Body of pancreas (tissue), 4 donors: ENCODE results near the gene CLVS2.

Experiments
- POLR2A ChIP-seq, 3 donors: fragments of 450-650 bp; IDR thresholded peaks; one replicate each; pipeline ENCODE4 v1.6.1; 2016; ENCODE audit warnings: antibody characterized with exemption in 3 of 3, mild to moderate bottlenecking in 2 of 3
- TF ChIP-seq, protein P1 (sequence below), 7 experiments: fragments of 450-650 bp in 4 of 7; fragments of 200-600 bp in 3 of 7; sonication (generic) in 3 of 7; IDR thresholded peaks; one replicate each; pipeline ENCODE4 v1.5.1; 2016 to 2019; ENCODE audit warnings: antibody characterized with exemption in 7 of 7

DNA sequence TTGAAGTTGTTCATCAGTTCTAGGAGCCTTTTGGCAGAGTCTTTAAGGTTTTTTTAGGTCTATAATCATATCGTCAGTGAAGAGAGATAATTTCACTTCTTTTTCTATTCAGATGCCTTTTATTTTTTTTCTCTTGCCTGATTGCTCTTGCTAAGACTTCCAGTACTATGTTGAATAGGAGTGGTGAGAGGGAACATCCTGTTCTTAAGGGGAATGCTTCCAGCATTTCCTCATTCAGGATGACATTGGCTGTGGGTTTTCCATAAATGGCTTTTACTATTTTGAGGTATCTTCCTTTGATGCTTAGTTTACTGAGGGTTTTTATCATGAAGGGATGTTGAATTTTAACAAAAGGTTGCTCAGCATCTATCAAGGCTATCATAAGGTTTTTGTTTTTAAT lies 109.5 kb downstream of the CLVS2 start:
- TF ChIP-seq, protein P1, sequence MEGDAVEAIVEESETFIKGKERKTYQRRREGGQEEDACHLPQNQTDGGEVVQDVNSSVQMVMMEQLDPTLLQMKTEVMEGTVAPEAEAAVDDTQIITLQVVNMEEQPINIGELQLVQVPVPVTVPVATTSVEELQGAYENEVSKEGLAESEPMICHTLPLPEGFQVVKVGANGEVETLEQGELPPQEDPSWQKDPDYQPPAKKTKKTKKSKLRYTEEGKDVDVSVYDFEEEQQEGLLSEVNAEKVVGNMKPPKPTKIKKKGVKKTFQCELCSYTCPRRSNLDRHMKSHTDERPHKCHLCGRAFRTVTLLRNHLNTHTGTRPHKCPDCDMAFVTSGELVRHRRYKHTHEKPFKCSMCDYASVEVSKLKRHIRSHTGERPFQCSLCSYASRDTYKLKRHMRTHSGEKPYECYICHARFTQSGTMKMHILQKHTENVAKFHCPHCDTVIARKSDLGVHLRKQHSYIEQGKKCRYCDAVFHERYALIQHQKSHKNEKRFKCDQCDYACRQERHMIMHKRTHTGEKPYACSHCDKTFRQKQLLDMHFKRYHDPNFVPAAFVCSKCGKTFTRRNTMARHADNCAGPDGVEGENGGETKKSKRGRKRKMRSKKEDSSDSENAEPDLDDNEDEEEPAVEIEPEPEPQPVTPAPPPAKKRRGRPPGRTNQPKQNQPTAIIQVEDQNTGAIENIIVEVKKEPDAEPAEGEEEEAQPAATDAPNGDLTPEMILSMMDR (IDR thresholded peaks at IDR 0.05) = no peak
- TF ChIP-seq POLR2A (IDR thresholded peaks at IDR 0.05) = no peak
